Bronchial epithelial cell (primary cell): ENCODE results near the gene ETV6. TPM values are rescaled to one million over a fixed set of nuclear protein-coding genes. Genes with fewer than 3 reads are reported as not detected.

Source experiments
- DNase-seq: peaks from one replicate; pipeline ENCODE4 v3.0.0-alpha.2; 2010; ENCODE audit warnings: low read depth
- FAIRE-seq: peaks from 2 replicates; lab custom pipeline; 2011; peaks lifted over from hg19 to GRCh38; lab: Jason Lieb, UNC
- H3K27me3 ChIP-seq: 2 replicates; pipeline ENCODE4 v1.5.1; 2011; ENCODE audit warnings: low read length; ENCODE audit not compliant: control insufficient read depth, insufficient read depth
- H3K36me3 ChIP-seq: 2 replicates; pipeline ENCODE4 v1.5.1; 2011; ENCODE audit warnings: low read length; ENCODE audit not compliant: control insufficient read depth, insufficient read depth
- H3K4me3 ChIP-seq: 2 replicates; pipeline ENCODE4 v1.5.1; 2011; ENCODE audit warnings: mild to moderate bottlenecking, low read depth, low read length, control low read depth
- total RNA-seq: library from RNA; depleted of rRNA; stranded (reverse); fragments of >200 nt; gene quantifications from 2 replicates; pipeline ENCODE4 v1.2.1, GENCODE V29; 2014
- TF ChIP-seq, protein P1 (sequence below): IDR thresholded peaks from 2 replicates; pipeline ENCODE4 v1.5.1; 2011; ENCODE audit warnings: mild to moderate bottlenecking, moderate library complexity, low read length, control low read depth, inconsistent platforms; ENCODE audit not compliant: insufficient read depth, severe bottlenecking

ETV6 gene
- total RNA-seq, 1 donor from 2014 or later = 2.6 TPM

DNA sequence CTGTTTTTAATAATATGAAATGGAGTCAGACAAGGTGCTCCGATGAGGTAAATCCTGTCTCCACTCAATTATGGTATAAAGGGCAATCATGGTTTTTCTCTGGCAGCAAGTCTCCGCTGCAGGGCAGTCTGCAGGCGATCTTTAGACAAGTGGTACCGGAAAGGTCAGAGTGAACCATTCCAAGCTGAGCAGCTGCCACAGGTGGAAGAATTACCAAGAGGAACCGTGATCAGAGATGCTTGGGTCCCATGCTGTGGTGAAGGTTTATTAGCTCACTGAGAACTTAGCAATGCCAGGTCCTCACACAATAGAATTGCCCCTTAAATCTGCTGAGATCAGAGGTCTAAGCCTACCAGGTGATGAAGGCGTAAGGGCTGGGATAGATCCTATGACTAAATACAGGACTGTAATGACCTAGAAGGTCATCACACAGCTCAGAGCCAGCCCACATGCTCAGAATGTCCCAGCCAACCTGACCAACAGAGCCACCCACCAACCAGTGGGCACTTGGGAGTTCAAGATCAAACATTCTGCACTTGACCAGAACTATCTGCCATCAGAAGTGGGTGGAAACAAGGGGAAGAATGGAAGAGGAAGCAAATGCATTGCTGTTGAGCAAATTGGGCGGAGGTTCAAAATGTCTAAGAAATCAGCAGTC lies 246.1 kb downstream of the ETV6 start:
- Histone ChIP-seq H3K4me3 (no peak overlapping the region), H3K36me3 (peaks cover 7% of the 10 kb centered on the region), H3K27me3 (no peaks in the 10 kb centered on the region)
- TF ChIP-seq, protein P1, sequence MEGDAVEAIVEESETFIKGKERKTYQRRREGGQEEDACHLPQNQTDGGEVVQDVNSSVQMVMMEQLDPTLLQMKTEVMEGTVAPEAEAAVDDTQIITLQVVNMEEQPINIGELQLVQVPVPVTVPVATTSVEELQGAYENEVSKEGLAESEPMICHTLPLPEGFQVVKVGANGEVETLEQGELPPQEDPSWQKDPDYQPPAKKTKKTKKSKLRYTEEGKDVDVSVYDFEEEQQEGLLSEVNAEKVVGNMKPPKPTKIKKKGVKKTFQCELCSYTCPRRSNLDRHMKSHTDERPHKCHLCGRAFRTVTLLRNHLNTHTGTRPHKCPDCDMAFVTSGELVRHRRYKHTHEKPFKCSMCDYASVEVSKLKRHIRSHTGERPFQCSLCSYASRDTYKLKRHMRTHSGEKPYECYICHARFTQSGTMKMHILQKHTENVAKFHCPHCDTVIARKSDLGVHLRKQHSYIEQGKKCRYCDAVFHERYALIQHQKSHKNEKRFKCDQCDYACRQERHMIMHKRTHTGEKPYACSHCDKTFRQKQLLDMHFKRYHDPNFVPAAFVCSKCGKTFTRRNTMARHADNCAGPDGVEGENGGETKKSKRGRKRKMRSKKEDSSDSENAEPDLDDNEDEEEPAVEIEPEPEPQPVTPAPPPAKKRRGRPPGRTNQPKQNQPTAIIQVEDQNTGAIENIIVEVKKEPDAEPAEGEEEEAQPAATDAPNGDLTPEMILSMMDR = no peak
- no peak for DNase-seq
- peak; percentile 70 for FAIRE-seq

DNA sequence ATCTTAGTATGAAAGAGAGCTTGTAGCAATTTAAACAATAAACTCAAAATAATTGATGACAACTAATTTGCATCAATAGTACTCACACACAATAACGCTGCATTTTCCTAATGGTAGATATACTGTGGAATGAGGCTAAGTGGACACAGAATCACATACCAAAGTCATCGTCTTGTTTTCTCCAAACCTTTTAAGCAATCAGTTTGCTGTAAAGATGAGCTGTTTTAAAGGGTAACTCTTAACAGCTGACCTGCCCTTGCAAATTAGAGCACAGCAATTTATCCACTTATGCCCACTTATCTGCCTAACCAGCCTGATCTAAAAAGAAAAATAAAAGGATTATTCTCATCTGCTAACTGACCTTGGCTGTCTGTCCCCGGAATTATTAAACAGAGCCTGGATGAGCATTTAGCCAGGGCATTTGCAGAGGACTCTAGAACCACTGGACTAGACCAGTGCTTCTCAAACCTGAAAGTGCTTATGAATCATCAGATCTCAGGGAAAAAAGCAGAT lies 247.0 kb downstream of the ETV6 start:
- FAIRE-seq = no peak
- TF ChIP-seq, protein P1 = no peak
- Histone ChIP-seq H3K27me3 (no peaks in the 10 kb centered on the region), H3K36me3 (peaks cover 4% of the 10 kb centered on the region), H3K4me3 (no peak overlapping the region)
- DNase-seq = no peak

DNA sequence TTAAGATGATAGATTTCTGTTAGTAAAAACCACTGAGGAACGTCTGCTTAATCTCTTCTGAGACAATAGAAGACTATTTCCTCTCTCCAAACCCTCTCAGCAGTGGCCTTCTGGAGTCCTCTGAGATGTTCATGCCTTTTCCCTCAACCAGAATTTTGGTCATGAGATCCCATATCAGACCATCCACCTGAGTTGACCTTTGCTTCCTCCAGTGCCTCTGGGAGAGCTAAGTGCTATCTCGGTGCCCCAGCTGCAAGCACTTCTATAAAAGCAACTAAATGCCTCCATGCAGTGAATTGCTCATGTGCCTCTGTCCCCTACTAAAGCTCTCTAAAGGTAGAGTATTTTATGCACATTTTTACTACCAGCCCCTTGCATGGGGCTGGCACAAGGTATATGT lies 248.4 kb downstream of the ETV6 start:
- no peak overlapping the region for H3K4me3 ChIP-seq
- no peaks in the 10 kb centered on the region for H3K27me3 ChIP-seq
- peaks cover under 1% of the 10 kb centered on the region for H3K36me3 ChIP-seq
- no peak for DNase-seq
- FAIRE-seq = no peak
- TF ChIP-seq, protein P1 = no peak

DNA sequence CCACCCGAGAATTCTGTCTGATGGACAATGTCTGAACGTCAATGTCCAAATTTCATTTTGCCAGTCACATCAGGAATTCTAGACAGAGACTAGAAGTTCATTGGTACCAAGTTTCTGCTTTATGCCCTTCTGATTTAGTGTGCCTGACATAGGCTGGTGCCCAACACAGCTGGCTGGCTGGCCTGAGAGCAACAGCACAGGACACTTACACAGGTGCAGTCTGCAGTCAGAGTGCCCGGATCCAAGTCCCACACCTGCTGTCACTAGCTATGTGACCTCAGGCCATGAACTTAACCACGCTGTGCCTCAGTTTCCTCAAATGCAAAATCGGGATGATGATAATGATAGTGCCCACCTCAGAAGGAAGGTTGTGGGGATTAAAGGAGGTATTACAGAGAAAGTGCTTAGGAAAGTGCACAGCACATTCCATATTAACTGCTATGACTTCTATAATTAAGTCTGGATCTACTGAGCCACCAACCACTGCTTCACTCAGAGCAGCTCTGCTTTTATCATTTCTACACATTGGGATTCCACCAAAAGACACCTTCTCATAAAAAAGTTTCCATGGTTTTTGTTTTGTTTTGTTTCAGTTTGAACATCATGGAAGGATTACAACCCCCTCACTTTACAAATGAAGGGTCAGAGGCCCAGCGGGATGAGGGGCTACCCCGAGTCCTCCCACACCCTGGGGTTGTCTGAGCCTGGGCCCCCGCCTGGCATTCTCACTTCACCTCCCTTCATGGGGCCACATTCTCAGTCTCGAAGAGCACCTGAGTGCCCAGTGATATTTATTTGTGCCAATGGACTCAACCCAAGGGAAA lies 252.4 kb downstream of the ETV6 start:
- H3K36me3 ChIP-seq = no peaks in the 10 kb centered on the region
- no peak overlapping the region for H3K4me3 ChIP-seq
- FAIRE-seq = peak; percentile 94
- TF ChIP-seq, protein P1 = no peak
- H3K27me3 ChIP-seq = no peaks in the 10 kb centered on the region
- DNase-seq = no peak

DNA sequence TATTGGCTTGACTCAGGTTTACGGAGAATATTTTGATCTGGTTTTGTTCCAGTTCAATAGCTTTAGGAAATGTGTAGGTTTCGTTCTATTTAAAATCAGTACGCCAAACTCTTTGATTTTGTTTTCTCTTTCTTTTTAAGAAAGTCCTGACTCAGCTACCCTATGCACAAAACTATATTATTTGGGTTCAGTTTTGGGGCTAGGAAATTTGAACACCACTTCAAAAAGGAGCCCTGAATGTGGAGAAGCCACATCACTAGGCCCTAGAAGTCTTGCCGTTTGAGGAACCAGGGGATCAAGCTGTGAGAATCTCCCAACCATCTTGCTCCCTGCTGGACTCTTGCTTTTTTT lies 253.0 kb downstream of the ETV6 start:
- no peak for FAIRE-seq
- DNase-seq = no peak
- TF ChIP-seq, protein P1 = no peak
- no peaks in the 10 kb centered on the region for H3K27me3 ChIP-seq
- H3K4me3 ChIP-seq = no peak overlapping the region
- no peaks in the 10 kb centered on the region for H3K36me3 ChIP-seq
